GM21717 (cell line): Measurements from ENCODE around the gene CLEC2D.
A peak's percentile ranks its signal among the peaks of the same experiment; 100 is the strongest.
"Not testable (repeated sequence)": the region's sequence is repeated elsewhere in the genome, so short reads cannot be mapped to it uniquely, and the experiment has no call there.

Experiments
- ATAC-seq: cut with Tn5 transposase; IDR thresholded peaks from one replicate; pipeline ENCODE4 v1.9.1; 2021; ENCODE audit warnings: mild to moderate bottlenecking, moderate library complexity; ENCODE audit not compliant: unreplicated experiment

The CLEC2D gene

DNA sequence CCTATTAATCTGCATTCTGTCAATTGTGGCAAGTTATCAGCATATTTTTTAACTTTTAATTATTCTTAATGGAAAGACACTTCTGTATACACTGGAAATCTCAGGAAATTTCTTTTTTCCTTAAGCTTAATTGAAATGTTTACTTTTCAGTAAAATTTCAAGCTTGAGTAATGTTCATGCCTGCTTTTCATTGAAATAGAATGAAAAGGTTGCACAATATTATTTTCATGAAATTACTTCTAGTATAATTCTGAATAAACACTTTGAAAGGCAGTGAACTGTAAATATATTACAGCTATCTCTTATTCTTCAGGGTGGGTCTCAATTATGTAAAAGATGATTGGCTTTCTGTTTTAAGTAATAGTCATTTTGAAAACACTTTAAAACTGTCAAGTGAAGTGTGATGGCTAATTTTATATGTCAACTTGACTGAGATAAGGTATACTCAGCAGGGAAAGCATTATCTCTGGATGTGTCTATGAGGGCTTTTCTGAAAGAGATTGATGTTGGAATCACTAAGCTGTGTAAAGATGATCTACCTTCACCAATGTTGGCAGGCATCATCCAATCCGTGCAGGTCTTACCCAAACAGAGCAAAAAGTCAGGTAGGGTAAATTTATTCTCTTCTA, 29.9 kb downstream of the CLEC2D start:
- ATAC-seq = no peak

DNA sequence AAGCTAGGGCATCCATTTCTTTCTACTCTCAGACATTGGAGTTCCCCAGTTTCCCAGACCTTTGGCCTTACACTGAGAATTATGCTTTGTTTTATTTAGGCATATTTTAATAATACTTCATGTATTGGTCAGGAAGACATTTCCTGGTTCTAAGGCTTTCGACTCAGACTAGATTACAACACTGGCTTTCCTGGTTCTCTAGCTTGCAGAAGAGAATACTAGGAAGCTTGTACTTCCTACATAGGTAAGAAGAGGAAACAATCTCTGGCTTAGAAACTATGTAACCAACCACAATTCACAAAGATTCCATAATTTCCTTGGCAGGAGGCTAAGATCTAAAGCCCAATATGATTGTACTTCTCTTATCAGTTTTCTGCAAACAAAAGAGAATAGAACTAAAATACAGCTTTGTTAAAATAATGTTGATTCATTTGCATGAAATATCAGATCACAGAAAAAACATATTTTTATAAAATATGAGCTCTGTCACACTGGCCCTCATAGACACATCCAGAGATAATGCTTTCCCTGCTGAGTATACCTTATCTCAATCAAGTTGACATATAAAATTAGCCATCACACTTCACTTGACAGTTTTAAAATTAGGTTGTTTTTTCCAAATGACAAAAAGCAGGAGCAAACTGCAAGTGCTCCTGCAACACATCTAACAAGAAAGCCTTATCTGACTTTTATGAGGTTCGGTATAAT, 30.5 kb downstream of the CLEC2D start:
- ATAC-seq = no peak

DNA sequence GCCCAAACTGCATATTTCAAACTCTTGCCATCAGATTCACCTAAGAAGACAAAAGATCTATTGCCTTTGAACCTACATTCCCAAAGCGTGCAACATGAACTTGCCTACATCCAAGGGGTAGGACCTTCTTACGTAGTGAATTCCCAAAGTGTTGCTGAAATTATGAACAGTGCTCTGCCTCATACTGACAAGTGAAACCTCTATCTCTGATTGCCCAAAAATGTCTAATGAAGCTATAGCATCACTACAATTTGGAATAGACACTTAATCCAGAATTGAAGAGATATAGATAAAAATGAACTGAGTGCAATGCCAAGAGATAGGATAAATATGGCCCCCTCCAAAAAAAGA, 31.1 kb downstream of the CLEC2D start:
- ATAC-seq = no peak

DNA sequence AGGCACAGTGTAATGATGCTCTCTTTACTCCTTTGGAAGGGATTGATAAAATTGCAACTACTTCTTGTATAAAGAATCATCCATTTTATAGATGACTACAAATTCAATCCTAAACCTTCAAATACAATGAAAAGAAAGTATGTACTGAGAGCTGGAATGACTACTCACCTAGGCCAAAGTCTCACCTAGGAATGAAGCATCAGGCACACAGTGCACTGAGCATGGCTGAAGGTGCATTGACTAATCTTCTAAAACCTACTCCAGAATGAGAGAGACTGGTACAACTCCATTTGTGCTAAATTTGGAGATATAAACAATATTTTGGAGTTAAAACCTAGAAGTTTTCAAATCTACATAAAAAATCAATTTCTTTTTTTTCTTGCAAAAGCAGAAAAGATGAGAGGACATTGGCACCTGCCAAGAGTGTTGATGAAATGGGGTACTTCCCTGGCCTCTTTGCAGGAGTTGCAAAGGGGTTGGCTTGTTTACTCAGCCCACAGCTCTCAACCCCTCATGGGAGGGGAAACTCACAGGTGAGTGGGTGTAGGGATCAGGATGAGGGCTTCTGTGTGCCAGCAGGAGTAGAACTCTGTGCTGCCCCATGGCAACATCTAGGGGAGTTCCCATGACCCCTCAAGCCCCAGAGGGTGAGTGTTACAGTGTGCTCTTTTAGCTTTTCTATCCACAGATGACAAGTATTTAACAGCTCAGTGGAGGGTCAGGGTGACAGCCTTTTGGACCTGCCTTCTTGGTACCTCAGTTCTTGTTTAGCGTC, 32.1 kb downstream of the CLEC2D start:
- ATAC-seq = no peak

DNA sequence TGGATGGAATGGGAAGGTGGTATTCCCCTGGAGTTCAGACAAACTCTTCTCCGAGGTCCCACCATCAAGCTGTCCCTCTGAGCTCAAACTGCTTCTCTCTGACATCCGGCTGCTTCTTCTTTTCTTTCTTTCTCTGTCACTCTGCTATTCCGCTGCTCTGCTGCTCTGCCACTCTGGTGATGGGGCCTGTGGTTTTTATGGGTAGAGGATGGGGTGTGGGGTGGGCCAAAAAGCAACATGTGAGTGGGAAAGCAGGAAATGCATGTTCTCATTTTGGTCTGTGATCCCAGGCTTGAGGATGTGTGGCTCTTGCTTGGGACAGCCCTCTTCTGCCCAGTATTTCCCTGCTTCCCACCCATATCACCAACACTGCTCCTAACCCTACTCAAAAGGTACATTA, 32.7 kb downstream of the CLEC2D start:
- ATAC-seq = no peak

DNA sequence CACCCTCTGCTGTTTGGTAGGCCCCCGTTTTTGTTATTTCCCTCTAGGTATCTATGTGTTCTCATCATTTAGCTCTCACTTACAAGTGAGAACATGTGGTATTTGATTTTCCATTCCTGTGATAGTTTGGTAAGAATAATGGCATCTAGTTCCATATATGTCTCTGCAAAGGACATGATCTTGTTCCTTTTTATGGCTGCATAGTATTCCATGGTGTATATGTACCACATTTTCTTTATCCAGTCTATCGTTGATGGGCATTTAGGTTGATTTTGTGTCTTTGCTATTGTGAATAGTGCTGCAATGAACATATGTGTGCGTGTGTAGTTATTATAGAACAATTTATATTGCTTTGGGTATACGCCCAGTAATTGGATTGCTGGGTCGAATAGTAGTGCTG, 35.0 kb downstream of the CLEC2D start:
- not testable (repeated sequence) for ATAC-seq

DNA sequence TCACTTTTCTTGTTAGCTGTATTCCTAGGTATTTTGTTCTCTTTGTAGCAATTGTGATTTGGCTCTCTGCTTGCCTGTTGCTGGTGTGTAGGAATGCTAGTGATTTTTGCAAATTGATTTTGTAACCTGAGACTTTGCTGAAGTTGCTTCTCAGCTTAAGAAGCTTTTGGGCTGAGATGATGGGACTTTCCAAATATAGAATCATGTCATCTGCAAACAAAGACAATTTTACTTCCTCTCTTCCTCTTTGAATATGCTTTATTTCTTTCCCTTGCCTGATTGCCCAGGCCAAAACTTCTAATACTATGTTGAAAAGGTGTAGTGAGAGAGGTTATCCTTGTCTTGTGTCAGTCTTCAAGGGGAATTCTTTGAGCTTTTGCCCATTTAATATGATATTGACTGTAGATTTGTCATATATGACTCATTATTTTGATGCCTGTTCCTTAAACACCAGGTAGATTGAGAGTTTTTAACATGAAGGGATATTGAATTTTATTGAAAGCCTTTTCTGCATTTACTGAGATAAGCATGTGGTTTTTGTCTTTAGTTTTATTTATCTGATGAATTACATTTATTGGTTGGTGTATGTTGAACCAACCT, 36.7 kb downstream of the CLEC2D start:
- no peak for ATAC-seq

DNA sequence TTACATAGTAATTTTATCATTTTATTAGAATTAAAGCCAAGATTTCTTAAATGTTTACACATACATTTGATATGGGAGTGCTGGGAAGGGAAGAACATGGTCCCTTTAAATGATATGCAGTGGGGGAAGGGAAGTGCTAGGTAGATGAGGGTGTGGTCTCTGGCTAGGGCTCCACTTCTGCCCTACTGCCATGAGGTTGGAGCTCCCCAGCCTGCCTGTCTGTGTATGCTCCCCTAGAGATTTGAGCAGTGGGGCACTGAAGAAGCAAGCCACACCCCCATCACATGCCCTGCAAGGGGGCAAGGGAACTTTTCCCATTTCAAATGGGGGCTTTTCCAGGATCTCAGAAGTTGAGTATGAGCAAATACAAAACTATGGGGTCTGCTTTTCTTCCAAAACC, 37.8 kb downstream of the CLEC2D start:
- no peak for ATAC-seq

DNA sequence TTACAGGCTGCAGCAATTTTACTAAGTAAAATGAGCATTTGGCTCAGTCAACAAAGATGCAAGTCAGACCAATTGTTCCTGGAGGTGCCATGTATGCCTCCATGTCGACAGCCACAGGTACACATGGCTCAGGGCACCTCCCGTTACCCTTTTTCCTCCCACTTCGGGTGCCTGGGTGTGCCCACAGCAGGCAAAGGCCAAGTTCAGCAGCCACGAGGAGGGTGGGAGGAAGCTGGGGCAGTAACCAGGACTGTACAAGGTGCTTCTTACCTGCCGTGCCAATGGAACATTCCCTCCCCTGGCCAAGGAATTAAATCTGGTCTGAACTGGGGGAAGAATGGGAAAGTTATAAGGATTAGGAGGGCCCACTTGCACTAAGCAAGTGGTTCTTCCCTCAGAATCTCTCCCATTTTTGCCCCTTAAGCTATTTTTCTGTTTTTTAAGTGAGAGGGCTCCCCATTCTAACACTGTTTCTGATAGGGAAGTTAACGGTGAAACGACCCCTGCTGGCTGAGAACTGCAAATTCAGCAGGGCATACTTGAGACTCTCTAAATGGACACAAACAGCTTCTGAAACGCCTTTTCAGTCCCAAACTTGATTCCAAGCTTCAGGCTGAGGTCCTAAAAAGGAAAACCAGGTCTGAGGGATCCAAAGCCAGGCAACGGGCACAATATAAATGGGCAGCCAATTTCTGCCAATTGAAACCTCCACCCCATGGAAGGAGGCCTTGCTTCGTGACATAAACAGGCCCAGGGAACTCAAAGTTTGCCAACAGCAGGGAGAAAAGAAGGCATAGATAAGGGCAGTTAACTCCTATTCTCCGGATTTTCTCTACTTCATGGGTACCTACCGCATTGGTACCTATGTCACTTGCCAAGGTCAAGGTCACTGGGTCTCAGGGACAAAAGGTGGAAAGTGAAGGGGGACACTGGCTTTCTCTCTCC, 38.6 kb downstream of the CLEC2D start:
- no peak for ATAC-seq

DNA sequence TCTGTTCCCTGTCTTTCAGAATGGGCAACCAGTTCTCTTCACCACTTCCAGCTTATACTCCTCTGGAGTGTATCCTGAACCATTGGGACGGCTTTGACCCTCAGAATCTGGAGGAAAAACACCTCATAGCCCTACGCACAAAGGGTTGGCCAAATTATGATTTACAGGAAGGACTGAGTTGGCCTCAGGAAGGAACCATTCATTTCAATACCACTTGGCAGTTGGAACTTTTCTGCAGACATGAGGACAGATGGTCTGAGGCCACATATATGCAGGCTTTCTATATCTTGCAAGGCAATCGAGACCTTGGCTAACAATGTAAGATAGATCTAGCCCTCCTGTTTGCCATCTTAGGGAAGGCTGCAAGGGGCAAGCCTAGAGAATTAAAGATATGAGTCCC, 39.3 kb downstream of the CLEC2D start:
- ATAC-seq = no peak

DNA sequence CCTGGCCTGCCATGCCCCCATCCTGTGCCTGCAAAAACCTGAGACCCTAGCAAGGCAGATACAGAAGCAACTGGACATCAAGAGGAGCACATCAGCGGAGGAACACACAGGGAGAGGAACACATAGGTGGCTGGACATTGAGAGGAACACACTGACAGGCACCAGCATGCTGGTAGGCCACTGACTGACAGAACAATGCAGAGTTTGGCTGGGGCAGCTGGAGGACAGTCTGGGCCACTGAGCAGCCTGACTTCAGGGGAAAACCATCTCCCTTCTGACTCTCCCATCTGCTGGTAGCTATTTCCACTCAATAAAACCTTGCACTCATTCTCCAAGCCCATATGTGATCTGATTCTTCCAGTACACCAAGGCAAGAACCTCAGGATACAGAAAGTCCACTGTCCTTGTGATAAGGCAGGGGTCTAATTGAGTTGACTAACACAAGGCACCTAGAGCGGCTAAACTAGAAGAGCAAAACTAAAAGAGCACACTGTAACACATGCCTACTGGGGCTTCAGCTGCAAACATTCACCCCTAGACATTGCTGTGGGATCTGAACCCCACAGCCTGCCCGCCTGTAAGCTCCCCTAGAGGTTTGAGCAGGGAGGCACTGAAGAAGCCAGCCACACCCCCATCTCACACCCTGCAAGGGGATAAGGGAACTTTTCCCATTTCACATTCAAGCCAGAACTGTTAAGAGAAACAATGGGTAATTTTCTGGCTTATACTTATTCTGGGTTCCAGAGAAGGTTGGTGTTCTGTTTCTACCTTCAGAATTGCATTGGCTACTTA, 41.3 kb downstream of the CLEC2D start:
- no peak for ATAC-seq

DNA sequence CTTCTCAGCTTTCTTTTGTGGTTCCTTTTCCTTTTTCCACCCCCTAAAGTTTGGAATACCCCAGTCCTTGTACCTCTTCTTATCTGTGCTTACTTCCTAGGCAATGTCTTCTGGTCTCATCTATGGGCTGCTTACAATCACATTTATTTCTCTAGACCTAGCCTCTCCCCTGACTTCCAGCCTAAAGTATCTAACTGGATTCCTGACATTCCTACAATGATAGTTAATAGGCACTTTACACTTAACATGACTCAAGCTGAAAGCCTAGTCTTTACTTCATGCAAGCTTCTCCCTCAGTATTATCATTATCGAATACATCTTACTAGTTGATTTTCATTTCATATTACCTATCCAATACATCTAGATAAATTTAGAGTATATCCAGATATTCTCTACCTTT, 42.2 kb downstream of the CLEC2D start:
- ATAC-seq = no peak

DNA sequence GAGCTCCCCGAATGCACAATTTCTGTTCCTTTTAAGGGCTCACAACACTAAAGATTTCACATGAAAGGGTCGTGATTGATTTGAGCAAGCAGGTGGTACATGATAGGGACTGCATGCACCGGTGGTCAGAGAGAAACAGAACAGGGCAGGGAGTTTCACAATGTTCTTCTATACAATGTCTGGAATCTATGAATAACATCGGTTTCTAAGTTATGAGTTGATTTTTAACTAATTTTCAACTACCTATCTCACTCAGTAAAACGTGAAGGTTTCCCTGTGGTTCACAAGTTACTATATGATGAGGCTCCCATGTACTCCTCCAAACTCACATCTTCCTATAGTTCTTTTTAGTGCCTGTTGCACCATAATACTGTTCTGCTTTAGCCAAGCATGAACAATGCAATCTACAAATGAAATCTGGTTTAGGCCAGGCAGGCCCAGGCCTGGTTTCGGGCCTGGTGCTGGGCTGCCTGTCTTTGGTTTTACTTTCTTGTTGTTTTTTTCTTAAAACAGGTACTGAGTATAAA, 43.6 kb downstream of the CLEC2D start:
- peak; percentile 58 for ATAC-seq

DNA sequence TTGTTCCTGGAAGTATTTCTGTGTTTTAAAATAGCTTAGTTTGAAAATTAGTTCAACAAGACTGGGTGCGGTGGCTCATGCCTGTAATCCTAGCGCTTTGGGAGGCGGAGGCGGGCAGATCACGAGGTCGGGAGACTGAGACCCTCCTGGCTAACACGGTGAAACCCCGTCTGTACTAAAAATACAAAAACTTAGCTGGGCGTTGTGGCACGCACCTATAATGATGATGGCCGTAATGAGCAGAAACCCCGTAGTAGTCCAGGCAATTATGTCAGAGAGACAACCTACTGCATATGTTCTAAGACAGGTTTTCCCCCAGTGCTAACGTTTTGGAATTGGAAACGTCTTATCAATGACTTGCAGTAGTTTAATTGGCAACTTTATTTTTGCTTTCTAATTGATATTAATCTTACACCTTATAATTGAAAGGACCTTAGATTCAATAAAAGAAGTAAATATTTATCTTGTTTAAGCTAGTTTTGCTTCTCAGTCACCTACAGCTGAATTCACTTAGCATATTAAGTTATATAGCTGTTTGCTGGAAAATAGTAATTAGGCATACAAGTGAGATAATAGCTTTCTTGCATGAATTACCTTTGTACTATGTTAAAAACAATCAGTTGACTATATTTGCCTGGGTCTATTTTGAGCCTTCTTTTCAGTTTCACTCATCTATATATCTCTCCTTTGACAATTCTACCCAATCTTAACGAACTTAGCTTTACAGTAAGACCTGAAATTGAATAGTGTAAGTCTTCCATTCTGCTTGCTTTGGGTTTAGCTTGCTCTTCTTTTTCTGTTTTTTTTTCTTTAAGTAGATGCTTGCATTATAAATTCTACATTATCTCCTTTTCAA, 47.8 kb downstream of the CLEC2D start:
- no peak for ATAC-seq

DNA sequence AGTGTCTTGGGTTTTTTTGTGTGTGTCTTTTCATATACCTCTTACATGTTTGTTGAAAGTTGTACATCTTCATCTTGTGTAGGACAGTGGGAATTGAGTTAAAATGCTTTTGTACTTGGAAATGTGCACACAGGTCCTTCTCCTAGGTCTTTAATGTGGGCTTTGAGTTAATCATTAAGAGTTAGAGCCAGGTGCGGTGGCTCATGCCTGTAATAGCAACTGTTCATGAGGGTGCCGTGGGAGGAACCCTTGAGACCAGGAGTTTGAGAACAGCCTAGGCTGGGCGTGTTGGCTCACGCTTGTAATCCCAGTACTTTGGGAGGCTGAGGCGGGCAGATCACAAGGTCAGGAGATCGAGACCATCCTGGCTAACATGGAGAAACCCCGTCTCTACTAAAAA, 49.5 kb downstream of the CLEC2D start:
- ATAC-seq = no peak

DNA sequence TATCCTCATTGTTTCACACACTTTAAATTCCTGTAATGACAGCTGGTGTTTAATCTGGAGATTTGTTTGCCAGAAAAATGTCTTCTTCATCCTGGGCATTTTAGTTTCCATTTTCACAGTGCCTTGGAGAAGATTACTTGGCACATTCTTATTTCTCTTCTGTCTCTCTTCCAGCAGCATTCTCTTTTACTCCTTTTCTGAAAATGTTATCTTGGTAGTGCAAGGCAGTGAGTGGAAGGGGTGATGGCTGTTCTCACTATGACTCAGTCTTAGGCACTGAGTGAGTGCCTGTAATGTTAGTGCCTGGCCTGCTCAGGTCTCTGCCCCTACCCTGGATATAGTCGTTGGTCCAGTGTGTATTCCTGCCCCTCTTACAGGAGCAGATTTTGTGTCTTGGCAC, 50.3 kb downstream of the CLEC2D start:
- no peak for ATAC-seq

DNA sequence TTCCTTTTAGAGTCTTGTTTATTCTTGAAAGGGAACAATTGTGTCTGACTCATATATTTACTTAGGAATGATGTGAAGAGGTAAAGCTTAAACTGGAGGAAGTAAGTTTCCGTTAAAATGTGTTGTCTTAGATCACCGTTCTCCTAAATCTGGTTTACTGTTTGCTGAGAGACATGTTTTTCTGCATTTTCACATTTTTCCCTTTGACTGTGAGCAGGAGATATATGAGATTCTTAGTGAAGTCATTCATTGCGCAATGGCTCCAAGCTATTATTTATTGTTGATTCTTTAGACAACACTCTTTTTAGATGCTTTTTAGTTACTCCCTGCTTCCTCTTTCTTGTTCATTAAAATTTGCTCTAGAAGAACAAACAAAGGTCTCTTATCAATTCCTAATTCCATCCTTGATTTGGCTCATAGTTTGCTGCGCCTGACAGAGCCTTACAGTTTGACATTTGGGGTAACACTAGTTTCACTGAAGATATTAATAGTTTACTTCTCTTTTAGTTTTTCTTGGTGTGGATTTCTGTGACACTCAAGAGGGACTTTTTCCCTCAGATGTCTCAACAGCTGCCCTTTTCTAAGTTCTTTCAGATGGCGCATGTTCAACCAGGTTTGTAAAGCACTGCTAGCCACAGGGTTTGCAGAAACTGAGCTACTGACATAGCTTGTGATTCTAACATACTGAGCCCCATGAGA, 52.0 kb downstream of the CLEC2D start:
- peak; percentile 50 for ATAC-seq

DNA sequence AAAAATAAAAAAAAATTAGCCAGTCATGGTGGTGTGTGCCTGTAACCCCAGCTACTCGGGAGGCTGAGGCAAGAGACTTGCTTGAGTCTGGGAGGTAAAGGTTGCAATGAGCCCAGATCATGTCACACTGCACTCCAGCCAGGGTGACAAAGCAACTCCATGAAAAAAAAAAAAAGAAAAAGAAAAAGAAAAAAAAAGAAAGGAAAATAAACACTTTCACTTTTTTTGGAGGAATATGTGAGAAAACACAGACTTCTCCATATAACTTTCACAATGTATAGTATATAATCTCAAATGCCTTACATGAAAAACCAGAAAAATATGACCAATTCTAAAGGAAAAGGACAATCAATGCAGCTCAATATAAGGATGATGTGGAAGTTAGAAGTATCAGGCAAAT, 54.5 kb downstream of the CLEC2D start:
- ATAC-seq = no peak
